Spleen (tissue), 7 donors: Measurements from ENCODE around the gene CYTH2.

Experiments used
- CTCF ChIP-seq, 11 experiments: fragments of 200-600 bp in 7 of 11; fragments of 450-650 bp in 4 of 11; sonication (generic) in 4 of 11; IDR thresholded peaks in 8 of 11; conservative IDR thresholded peaks in 3 of 11; 1 replicate in 7 of 11; 2 replicates in 4 of 11; pipeline versions ENCODE4 v1.4.0 to v1.8.0; 2016 to 2021; ENCODE audit warnings: antibody characterized with exemption in 11 of 11, inconsistent platforms in 4 of 11, mild to moderate bottlenecking in 1 of 11
- POLR2A ChIP-seq, 3 donors: fragments of 450-650 bp; IDR thresholded peaks; one replicate each; pipeline ENCODE4 v1.5.1; 2017; ENCODE audit warnings: antibody characterized with exemption in 3 of 3, mild to moderate bottlenecking in 1 of 3
- POLR2AphosphoS5 ChIP-seq, 3 donors: sonication (generic); formaldehyde crosslinking; IDR thresholded peaks; one replicate each; pipeline ENCODE4 v1.5.1; 2017; ENCODE audit warnings: antibody characterized with exemption in 3 of 3
- donor health status: DM: no; HTN: no; CAD: no; lungs with moderate emphysema.
- donor health status: DM: no; HTN: no; CAD: no.
- donor health status: DM: no; HTN: no; CAD: no.

DNA sequence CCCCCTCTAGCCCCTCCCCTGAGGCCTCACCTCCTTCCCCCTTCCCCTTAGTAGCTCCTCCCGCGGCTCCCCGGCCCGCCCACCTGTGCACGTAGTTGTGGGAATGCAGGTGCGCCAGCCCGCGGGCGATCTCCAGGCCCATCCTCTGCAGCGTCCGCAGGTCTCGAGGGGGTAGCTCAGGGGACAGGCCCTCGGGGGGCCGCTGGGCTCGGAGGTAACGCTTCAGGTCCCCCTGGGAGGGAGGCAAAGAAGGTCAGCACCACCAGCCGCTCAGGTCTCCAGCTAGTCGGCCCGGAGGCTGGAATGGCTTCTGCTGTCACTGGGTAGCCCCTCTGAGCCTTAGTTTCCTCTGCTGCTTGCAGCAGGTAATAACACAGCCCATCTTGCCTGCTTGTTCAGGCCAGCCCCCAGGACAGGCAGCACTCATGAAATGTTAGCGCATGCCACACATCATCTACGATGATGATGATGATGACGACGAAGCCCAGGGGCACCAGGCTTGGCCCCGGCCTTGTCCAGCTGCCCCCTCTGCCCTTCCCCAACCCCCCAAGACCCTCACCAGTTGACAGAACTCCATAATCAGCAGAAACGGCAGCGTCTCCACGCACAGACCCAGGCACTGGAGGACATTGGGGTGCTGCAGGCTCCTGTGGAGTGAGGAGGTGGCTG is 33.3 kb downstream of the CYTH2 start:
- TF ChIP-seq CTCF (IDR thresholded peaks at IDR 0.05 in 8 of 11, conservative IDR thresholded peaks at IDR 0.05 in 3 of 11) (no peak), POLR2A (IDR thresholded peaks at IDR 0.05) (no peak), POLR2AphosphoS5 (IDR thresholded peaks at IDR 0.05) (peak in 2 of 3 donors; percentile 32 to 42)
